GM12801 (cell line): ENCODE results near the gene FRAT1.

Experiments used
- CTCF ChIP-seq: IDR thresholded peaks from one replicate; pipeline ENCODE4 v1.5.1; 2011; ENCODE audit warnings: control low read depth; ENCODE audit not compliant: insufficient read length; ENCODE audit errors: extremely low read depth

The FRAT1 gene

GRCh38 chr10:97319671-97320479 lies 804 bp downstream of the FRAT1 start:
- no peak for TF ChIP-seq CTCF

- no peak for TF ChIP-seq CTCF
Measured at GRCh38 chr10:97320480-97321031, 1.5 kb downstream of the FRAT1 start.

GRCh38 chr10:97321032-97321803 lies 2.1 kb downstream of the FRAT1 start:
- TF ChIP-seq CTCF: no peak

- TF ChIP-seq CTCF: no peak
Measured at GRCh38 chr10:97321804-97322190, 2.7 kb downstream of the FRAT1 start.

- TF ChIP-seq CTCF: no peak
Measured at GRCh38 chr10:97323501-97323900, 4.4 kb downstream of the FRAT1 start.

- no peak for TF ChIP-seq CTCF
Measured at GRCh38 chr10:97325754-97326153, 6.7 kb downstream of the FRAT1 start.
